SJSA1 (cell line): ENCODE data around the gene PBX3. TPM values are rescaled to one million over a fixed set of nuclear protein-coding genes. Genes with fewer than 3 reads are reported as not detected.

Source experiments
- DNase-seq, 2 experiments: peaks; one replicate each; pipeline ENCODE4 v3.0.0-alpha.2; 2015 to 2020; ENCODE audit warnings: low spot score in 2 of 2, low read depth in 1 of 2
- H3K27ac ChIP-seq: fragments of 250-450 bp; sonication (Bioruptor Pico); 2 replicates; pipeline ENCODE4 v1.5.1; 2020; ENCODE audit warnings: mild to moderate bottlenecking, moderate library complexity
- H3K27me3 ChIP-seq: fragments of 250-450 bp; sonication (Bioruptor Pico); replicated peaks from 2 replicates; pipeline ENCODE4 v1.5.1; 2020; ENCODE audit warnings: mild to moderate bottlenecking, moderate library complexity
- H3K36me3 ChIP-seq: fragments of 250-450 bp; sonication (Bioruptor Pico); 2 replicates; pipeline ENCODE4 v1.5.1; 2020; ENCODE audit warnings: mild to moderate bottlenecking
- H3K4me1 ChIP-seq: fragments of 250-450 bp; sonication (Bioruptor Pico); replicated peaks from 2 replicates; pipeline ENCODE4 v1.6.1; 2021; ENCODE audit warnings: mild to moderate bottlenecking
- H3K4me3 ChIP-seq: fragments of 250-450 bp; sonication (Bioruptor Pico); 2 replicates; pipeline ENCODE4 v1.5.1; 2020; ENCODE audit warnings: mild to moderate bottlenecking
- H3K9me3 ChIP-seq: fragments of 250-450 bp; sonication (Bioruptor Pico); replicated peaks from 2 replicates; pipeline ENCODE4 v1.5.1; 2020; ENCODE audit warnings: mild to moderate bottlenecking
- total RNA-seq: library from RNA; depleted of rRNA; stranded (reverse); fragments of >200 nt; shearing (Covaris generic); gene quantifications from 2 replicates; pipeline ENCODE4 v1.2.3, GENCODE V29; 2014

The PBX3 gene
- total RNA-seq, 1 experiment from 2014 or later: 15.1 TPM

GRCh38 chr9:125906893-125907292, 159.7 kb downstream of the PBX3 start:
- DNase-seq: no peak
- no peak overlapping the region for H3K27ac ChIP-seq
- no peaks in the 10 kb centered on the region for H3K27me3 ChIP-seq
- no peaks in the 10 kb centered on the region for H3K4me1 ChIP-seq
- no peaks in the 10 kb centered on the region for H3K36me3 ChIP-seq
- H3K4me3 ChIP-seq: no peak overlapping the region
- H3K9me3 ChIP-seq: no peaks in the 10 kb centered on the region

DNA sequence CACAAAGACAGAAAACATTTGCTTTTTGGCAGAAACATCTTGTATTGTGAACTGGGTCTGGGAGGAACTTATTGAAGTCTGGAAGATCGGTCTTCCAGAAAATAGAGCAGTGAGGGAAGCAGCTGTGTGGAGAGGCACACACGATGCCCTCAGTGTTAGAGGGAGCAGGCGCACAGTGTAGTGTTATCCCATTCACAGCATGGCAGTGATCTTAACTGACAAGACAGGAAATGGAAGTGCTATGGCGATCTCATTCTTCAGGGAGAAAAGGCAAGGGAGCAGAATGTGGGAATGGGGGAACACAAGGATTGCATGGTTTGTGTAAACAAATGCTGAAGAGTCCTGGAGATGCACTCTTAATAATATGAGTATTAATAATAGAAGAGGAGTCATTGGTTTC, 161.0 kb downstream of the PBX3 start:
- Histone ChIP-seq H3K4me1 (no peaks in the 10 kb centered on the region), H3K36me3 (no peaks in the 10 kb centered on the region)

DNA sequence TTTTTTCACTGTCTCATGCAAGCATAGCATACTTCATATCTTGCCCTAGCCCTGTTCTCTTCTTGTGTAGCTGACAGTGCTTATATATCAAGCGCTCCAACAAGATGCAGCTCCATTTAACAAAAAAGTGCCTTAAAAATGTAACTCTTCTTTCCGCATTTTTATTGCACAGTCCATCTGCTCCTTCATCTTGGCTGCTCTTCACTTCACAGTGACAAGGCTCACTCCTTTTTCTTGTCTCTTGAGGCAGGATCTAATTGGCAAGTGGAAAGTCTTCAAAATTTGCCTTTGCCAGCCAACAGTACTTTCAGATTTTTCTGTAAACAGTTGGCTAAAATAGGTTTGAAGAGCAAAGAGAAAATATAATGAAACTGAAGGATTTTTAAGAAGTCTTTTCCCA, 161.8 kb downstream of the PBX3 start:
- DNase-seq: no peak
- H3K27me3 ChIP-seq: no peaks in the 10 kb centered on the region
- no peaks in the 10 kb centered on the region for H3K9me3 ChIP-seq
- H3K36me3 ChIP-seq: no peaks in the 10 kb centered on the region
- no peak overlapping the region for H3K27ac ChIP-seq
- no peak overlapping the region for H3K4me3 ChIP-seq
- H3K4me1 ChIP-seq: no peaks in the 10 kb centered on the region

More for the DNA sequence above, 161.0 kb downstream of the PBX3 start:
- DNase-seq: no peak
- Histone ChIP-seq H3K4me3 (no peak overlapping the region), H3K9me3 (no peaks in the 10 kb centered on the region), H3K27ac (no peak overlapping the region), H3K27me3 (no peaks in the 10 kb centered on the region)

GRCh38 chr9:125909459-125909858, 162.3 kb downstream of the PBX3 start:
- no peak overlapping the region for H3K4me3 ChIP-seq
- H3K36me3 ChIP-seq: no peaks in the 10 kb centered on the region
- H3K27ac ChIP-seq: no peak overlapping the region
- no peaks in the 10 kb centered on the region for H3K27me3 ChIP-seq
- no peak for DNase-seq
- H3K9me3 ChIP-seq: no peaks in the 10 kb centered on the region
- no peaks in the 10 kb centered on the region for H3K4me1 ChIP-seq

DNA sequence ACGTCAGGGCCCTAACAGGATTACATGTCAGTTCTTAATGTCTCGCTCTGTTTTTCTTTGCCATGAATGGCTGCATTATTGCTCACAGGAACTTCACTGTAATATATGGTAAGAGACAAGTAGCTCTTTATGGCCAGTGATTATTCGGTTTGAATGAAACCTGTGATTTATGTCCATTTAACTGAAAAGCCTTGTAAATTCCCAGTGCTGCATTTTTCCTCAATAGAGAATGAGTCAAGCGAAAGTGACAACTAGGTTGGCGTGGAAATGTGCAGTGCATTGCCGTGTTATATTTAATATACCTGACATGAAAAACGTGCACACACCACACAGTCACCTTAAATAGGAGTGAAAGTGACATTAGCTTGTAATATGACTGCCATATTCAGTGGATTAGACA, 163.1 kb downstream of the PBX3 start:
- H3K27me3 ChIP-seq: no peaks in the 10 kb centered on the region
- H3K27ac ChIP-seq: no peak overlapping the region
- H3K9me3 ChIP-seq: no peaks in the 10 kb centered on the region
- H3K4me3 ChIP-seq: no peak overlapping the region
- H3K4me1 ChIP-seq: no peaks in the 10 kb centered on the region
- no peaks in the 10 kb centered on the region for H3K36me3 ChIP-seq
- no peak for DNase-seq

DNA sequence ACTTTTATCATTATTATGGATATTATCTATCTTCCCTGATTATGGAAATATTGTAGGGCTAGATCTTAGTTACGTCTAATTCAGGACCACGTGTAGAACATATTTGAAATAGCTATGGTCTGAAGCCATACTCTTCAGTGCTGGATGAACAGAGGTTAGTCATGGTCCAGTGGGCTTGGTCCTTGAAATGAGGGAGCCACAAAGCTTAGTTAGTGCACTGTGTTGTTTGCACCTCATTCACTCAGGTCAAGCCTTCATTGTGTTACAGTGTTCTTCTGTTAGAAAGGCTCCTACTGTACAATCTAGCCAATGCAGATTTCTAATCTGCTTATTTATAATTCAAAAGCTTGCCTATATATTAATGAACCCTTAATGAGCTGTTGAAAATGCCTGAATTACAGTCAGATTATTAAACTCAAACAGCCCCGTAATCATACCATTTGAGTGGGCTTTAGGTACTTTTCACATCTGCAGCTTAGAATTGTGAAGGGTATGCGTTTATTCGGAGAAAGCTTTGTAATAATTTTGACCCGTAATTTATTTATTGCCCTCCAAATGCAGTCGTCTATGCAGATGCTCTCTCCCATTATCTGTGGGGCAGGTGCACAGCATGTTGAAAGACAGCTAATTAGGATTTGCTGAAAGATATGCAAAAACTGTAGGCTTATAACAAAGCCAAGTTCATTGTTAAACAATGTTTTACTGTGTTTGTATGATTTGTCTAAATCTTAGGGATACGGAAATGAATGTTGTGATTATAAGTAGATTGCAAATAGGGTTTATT, 164.9 kb downstream of the PBX3 start:
- H3K27ac ChIP-seq: no peak overlapping the region
- DNase-seq: no peak
- H3K4me1 ChIP-seq: no peaks in the 10 kb centered on the region
- no peaks in the 10 kb centered on the region for H3K27me3 ChIP-seq
- no peaks in the 10 kb centered on the region for H3K36me3 ChIP-seq
- H3K4me3 ChIP-seq: no peak overlapping the region
- no peaks in the 10 kb centered on the region for H3K9me3 ChIP-seq

DNA sequence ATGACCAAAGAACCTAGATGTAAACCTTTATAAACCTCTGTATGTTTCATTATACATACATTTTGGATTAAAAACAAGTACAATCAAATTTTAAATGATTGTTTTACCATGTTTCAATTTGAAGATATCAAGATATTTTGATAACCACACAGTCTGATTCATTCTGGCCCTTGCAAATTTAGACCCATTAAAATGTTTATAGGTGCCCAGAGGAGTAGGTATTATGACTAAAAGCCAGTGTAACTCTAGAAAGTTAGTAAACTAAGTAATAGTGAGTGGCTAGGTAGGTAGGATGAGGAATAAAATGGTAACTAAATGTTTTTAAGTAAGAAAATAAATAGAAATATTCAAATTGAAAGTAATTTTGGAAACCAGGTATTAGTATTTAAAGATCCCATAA, 165.5 kb downstream of the PBX3 start:
- no peaks in the 10 kb centered on the region for H3K36me3 ChIP-seq
- no peak overlapping the region for H3K4me3 ChIP-seq
- H3K27me3 ChIP-seq: no peaks in the 10 kb centered on the region
- H3K4me1 ChIP-seq: no peaks in the 10 kb centered on the region
- no peak overlapping the region for H3K27ac ChIP-seq
- no peaks in the 10 kb centered on the region for H3K9me3 ChIP-seq
- DNase-seq: no peak

GRCh38 chr9:125913551-125913950, 166.4 kb downstream of the PBX3 start:
- Histone ChIP-seq H3K4me3 (no peak overlapping the region), H3K27me3 (no peaks in the 10 kb centered on the region), H3K9me3 (no peaks in the 10 kb centered on the region), H3K27ac (no peak overlapping the region), H3K36me3 (no peaks in the 10 kb centered on the region), H3K4me1 (no peaks in the 10 kb centered on the region)
- no peak for DNase-seq

GRCh38 chr9:125914411-125914810, 167.2 kb downstream of the PBX3 start:
- Histone ChIP-seq H3K4me1 (no peaks in the 10 kb centered on the region), H3K4me3 (no peak overlapping the region), H3K27me3 (no peaks in the 10 kb centered on the region), H3K36me3 (no peaks in the 10 kb centered on the region), H3K9me3 (no peaks in the 10 kb centered on the region), H3K27ac (no peak overlapping the region)
- no peak for DNase-seq

- no peak for DNase-seq
- H3K9me3 ChIP-seq: no peaks in the 10 kb centered on the region
- no peak overlapping the region for H3K27ac ChIP-seq
- no peaks in the 10 kb centered on the region for H3K4me1 ChIP-seq
- no peaks in the 10 kb centered on the region for H3K36me3 ChIP-seq
- no peaks in the 10 kb centered on the region for H3K27me3 ChIP-seq
- no peak overlapping the region for H3K4me3 ChIP-seq
Observed at GRCh38 chr9:125915606-125916005, 168.4 kb downstream of the PBX3 start.

DNA sequence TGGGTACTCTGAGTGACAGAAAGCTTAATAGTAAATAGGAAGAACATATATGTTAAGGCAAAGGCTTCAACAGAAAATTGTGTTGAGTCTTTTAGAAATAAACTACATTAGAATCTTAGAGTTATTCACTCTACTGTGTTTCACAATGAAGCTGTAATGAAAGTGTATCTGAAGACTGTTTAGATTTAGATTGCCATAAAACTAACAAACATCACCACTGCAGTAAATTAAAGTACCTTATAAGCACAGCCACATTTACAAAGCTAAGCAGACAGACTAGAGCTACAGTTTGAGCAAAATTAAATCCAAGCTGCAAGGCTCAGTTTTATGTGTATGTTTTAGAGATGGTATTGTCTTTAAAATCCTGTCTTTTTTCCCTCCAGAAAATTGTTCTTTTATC, 172.4 kb downstream of the PBX3 start:
- Histone ChIP-seq H3K27me3 (no peaks in the 10 kb centered on the region), H3K4me3 (no peak overlapping the region), H3K9me3 (no peaks in the 10 kb centered on the region), H3K36me3 (no peaks in the 10 kb centered on the region), H3K4me1 (no peaks in the 10 kb centered on the region), H3K27ac (no peak overlapping the region)
- no peak for DNase-seq

DNA sequence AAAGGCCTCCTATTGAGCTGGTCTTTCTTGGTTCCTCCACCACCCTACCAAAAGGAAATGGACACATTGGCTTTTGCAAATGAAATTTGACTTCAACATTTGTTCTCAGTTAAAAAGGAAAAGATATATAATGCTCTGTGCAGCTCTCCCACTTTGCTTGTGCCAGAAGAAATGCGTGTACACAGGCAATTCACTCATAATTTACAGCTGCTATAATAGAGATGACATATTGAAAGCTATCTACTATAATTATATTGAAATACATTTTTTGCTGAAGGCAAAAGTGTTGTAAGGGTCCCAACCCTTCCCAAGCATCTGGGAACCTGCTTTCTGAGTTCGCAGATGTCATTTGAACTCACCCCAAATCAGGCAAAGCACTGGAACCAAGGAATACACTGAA, 173.2 kb downstream of the PBX3 start:
- no peaks in the 10 kb centered on the region for H3K4me1 ChIP-seq
- no peaks in the 10 kb centered on the region for H3K36me3 ChIP-seq
- no peaks in the 10 kb centered on the region for H3K9me3 ChIP-seq
- no peak overlapping the region for H3K4me3 ChIP-seq
- no peaks in the 10 kb centered on the region for H3K27me3 ChIP-seq
- no peak for DNase-seq
- no peak overlapping the region for H3K27ac ChIP-seq

GRCh38 chr9:125922854-125923253, 175.7 kb downstream of the PBX3 start:
- DNase-seq: no peak
- H3K27me3 ChIP-seq: no peaks in the 10 kb centered on the region
- no peak overlapping the region for H3K27ac ChIP-seq

DNA sequence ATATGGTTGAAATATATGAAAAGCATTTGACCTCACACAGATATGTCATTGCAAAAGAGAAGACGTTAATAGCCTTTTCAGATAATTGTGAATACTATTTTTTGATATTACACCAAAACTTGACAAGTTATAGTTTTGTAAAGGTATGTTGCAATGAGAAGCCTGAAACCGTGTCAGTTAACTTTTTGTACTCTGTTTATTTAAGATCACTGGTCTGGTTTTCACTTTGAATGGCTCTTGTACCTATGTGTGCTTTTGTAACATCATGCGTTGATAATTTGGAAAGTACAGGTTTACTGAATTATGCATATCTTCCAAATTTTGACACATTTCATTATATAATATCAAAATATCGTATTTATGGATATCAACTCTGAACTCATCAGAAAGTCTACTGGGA, 177.2 kb downstream of the PBX3 start:
- no peaks in the 10 kb centered on the region for H3K36me3 ChIP-seq
- no peak overlapping the region for H3K4me3 ChIP-seq
- no peaks in the 10 kb centered on the region for H3K27me3 ChIP-seq
- no peaks in the 10 kb centered on the region for H3K4me1 ChIP-seq
- no peak for DNase-seq
- no peaks in the 10 kb centered on the region for H3K9me3 ChIP-seq
- no peak overlapping the region for H3K27ac ChIP-seq

More at GRCh38 chr9:125922854-125923253, 175.7 kb downstream of the PBX3 start:
- Histone ChIP-seq H3K4me1 (no peaks in the 10 kb centered on the region), H3K4me3 (no peak overlapping the region), H3K9me3 (no peaks in the 10 kb centered on the region), H3K36me3 (no peaks in the 10 kb centered on the region)

DNA sequence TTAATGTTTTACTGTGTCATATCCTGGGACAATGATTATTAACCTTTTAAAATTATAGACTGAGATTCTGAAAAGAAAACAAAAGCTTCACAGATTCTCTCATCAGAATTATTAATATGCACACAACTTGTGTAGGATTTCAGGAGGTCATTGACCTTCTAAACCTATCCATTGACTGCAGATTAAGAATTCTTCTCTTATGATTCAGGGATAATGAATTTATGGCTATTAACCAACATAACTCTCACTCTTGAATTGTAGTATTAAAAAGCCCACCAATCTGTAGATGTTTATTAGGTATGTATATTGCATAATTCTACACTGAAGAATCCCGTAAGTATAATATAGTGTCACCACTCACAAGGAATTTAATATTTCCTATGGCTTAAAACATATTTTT, 179.8 kb downstream of the PBX3 start:
- H3K4me1 ChIP-seq: peaks cover 2% of the 10 kb centered on the region; the same call in 1 of the 2 replicates
- no peaks in the 10 kb centered on the region for H3K9me3 ChIP-seq
- no peak overlapping the region for H3K4me3 ChIP-seq
- H3K27me3 ChIP-seq: no peaks in the 10 kb centered on the region
- H3K27ac ChIP-seq: no peak overlapping the region
- H3K36me3 ChIP-seq: no peaks in the 10 kb centered on the region
- no peak for DNase-seq
